ENCODE measurements around the gene COX19. TPM values are rescaled to one million over a fixed set of nuclear protein-coding genes. Genes with fewer than 3 reads are reported as not detected.

Gene COX19
- total and polyA plus RNA-seq, 2 of the 13 experiments (the other 11 are each of a cell fraction or from before 2014, with no cell fraction given): 11.5 to 21.7 TPM

- TF ChIP-seq FIP1L1 (IDR thresholded peaks at IDR 0.05; ENCODE audit: borderline replicate concordance, insufficient read depth, low read depth, low read length) (0 out of 2 replicates have a peak, but pooled peaks have one; percentile 1), ZFP62 (CRISPR knock-in tag; IDR thresholded peaks at IDR 0.05) (no peak), THAP7 (CRISPR knock-in tag; IDR thresholded peaks at IDR 0.05) (no peak), ZNF605 (CRISPR knock-in tag; IDR thresholded peaks at IDR 0.05) (0 out of 2 replicates have a peak, but pooled peaks have one; percentile 64), ZNF646 (CRISPR knock-in tag; IDR thresholded peaks at IDR 0.05) (no peak), ZNF549 (CRISPR knock-in tag; IDR thresholded peaks at IDR 0.05) (no peak), SCMH1 (CRISPR knock-in tag; IDR thresholded peaks at IDR 0.05; ENCODE audit: borderline replicate concordance) (no peak), HDAC2 (CRISPR knock-in tag; IDR thresholded peaks at IDR 0.05) (peak; percentile 91), ZNF292 (CRISPR knock-in tag; IDR thresholded peaks at IDR 0.05; ENCODE audit: borderline replicate concordance, low read depth) (peak; percentile 55; the same call in 1 of the 2 replicates), GATAD2A (CRISPR knock-in tag; IDR thresholded peaks at IDR 0.05) (peak; percentile 95), HMGA1 (CRISPR knock-in tag; conservative IDR thresholded peaks at IDR 0.05) (no peak), NCOA1 (CRISPR knock-in tag; IDR thresholded peaks at IDR 0.05) (no peak), ZFP91 (CRISPR knock-in tag; IDR thresholded peaks at IDR 0.05; ENCODE audit: borderline replicate concordance) (peak; percentile 95), MAFG (CRISPR knock-in tag; IDR thresholded peaks at IDR 0.05) (no peak), MXI1 (IDR thresholded peaks at IDR 0.05; ENCODE audit: borderline replicate concordance, low read depth, low read length) (peak; percentile 83; the same call in 1 of the 3 replicates), TFDP2 (CRISPR knock-in tag; IDR thresholded peaks at IDR 0.05) (0 out of 2 replicates have a peak, but pooled peaks have one; percentile 42), HIVEP1 (CRISPR knock-in tag; IDR thresholded peaks at IDR 0.05) (no peak; the same call in 1 of the 2 replicates), HMG20A (CRISPR knock-in tag; IDR thresholded peaks at IDR 0.05; ENCODE audit: borderline replicate concordance) (peak; percentile 40), ZNF343 (CRISPR knock-in tag; IDR thresholded peaks at IDR 0.05) (peak; percentile 80), SIX4 (CRISPR knock-in tag; IDR thresholded peaks at IDR 0.05) (0 out of 2 replicates have a peak, but pooled peaks have one; percentile 60)
Measured at GRCh38 chr7:992709-993607, 17.6 kb upstream of the COX19 start (continued).
